Neural cell (in vitro differentiated cells): ENCODE results near the gene COL8A1. TPM values are rescaled to one million over a fixed set of nuclear protein-coding genes. Genes with fewer than 3 reads are reported as not detected.

ENCODE experiments used
- H2AFZ ChIP-seq: fragments of 200-600, 300-800 bp; sonication (generic), shearing (Covaris generic); 2 replicates; pipeline ENCODE4 v1.6.0; 2014; ENCODE audit warnings: low read depth, mild to moderate bottlenecking, antibody characterized with exemption, low read length, moderate library complexity
- H3F3A ChIP-seq: fragments of 200-600 bp; shearing (Covaris generic); 2 replicates; pipeline ENCODE4 v1.6.1; 2016; ENCODE audit warnings: mild to moderate bottlenecking, moderate library complexity, mixed read lengths, antibody characterized with exemption, low read length; ENCODE audit not compliant: insufficient read depth, poor library complexity, severe bottlenecking
- H3K27ac ChIP-seq: fragments of 200-600, 300-800 bp; sonication (generic), shearing (Covaris generic); 2 replicates; pipeline ENCODE4 v1.5.1; 2014; ENCODE audit warnings: mild to moderate bottlenecking, low read length, moderate library complexity
- H3K27me3 ChIP-seq: fragments of 300-800, 200-600 bp; sonication (generic), shearing (Covaris generic); 2 replicates; pipeline ENCODE4 v1.6.0; 2014; ENCODE audit warnings: mild to moderate bottlenecking, low read depth, low read length, moderate library complexity; ENCODE audit not compliant: insufficient read depth
- H3K36me3 ChIP-seq: fragments of 300-800, 200-600 bp; sonication (generic), shearing (Covaris generic); 2 replicates; pipeline ENCODE4 v1.5.1; 2014; ENCODE audit warnings: mild to moderate bottlenecking, antibody characterized with exemption, low read length, moderate library complexity; ENCODE audit not compliant: insufficient read depth
- H3K4me2 ChIP-seq: fragments of 300-800, 200-600 bp; sonication (generic), shearing (Covaris generic); 2 replicates; pipeline ENCODE4 v1.6.0; 2014; ENCODE audit warnings: mild to moderate bottlenecking, low read length
- H3K4me3 ChIP-seq: fragments of 300-800, 200-600 bp; sonication (generic), shearing (Covaris generic); 2 replicates; pipeline ENCODE4 v1.5.1; 2014; ENCODE audit warnings: mild to moderate bottlenecking, low read length, moderate library complexity
- H3K79me2 ChIP-seq: fragments of 200-600 bp; shearing (Covaris generic); replicated peaks from 2 replicates; pipeline ENCODE4 v1.6.0; 2014; ENCODE audit warnings: mild to moderate bottlenecking, low read length, moderate library complexity; ENCODE audit not compliant: insufficient read depth
- H3K9ac ChIP-seq: fragments of 300-800, 200-600 bp; sonication (generic), shearing (Covaris generic); 2 replicates; pipeline ENCODE4 v1.6.1; 2016; ENCODE audit warnings: mild to moderate bottlenecking, low read length, mixed read lengths
- H3K9me2 ChIP-seq: fragments of 200-600 bp; shearing (Covaris generic); 2 replicates; pipeline ENCODE4 v1.6.1; 2016; ENCODE audit warnings: mild to moderate bottlenecking, low read length, mixed read lengths; ENCODE audit not compliant: insufficient read depth
- H3K9me3 ChIP-seq: fragments of 200-600, 300-800 bp; sonication (generic), shearing (Covaris generic); 2 replicates; pipeline ENCODE4 v1.6.1; 2016; ENCODE audit warnings: mild to moderate bottlenecking, mixed run types, low read length, moderate library complexity, mixed read lengths
- H4K20me1 ChIP-seq: fragments of 200-600 bp; shearing (Covaris generic); 2 replicates; pipeline ENCODE4 v1.6.1; 2016; ENCODE audit warnings: mild to moderate bottlenecking, mixed run types; ENCODE audit not compliant: insufficient read depth
- CTCF ChIP-seq: fragments of 450-650 bp; IDR thresholded peaks from 2 replicates; pipeline ENCODE4 v1.5.1; 2014; ENCODE audit warnings: antibody characterized with exemption, mild to moderate bottlenecking, moderate library complexity; ENCODE audit not compliant: poor library complexity, severe bottlenecking
- EP300 ChIP-seq: fragments of 450-650 bp; conservative IDR thresholded peaks from 2 replicates; pipeline ENCODE4 v1.6.1; 2014; ENCODE audit warnings: antibody characterized with exemption, mild to moderate bottlenecking, moderate library complexity; ENCODE audit not compliant: poor library complexity, severe bottlenecking
- EZH2 ChIP-seq: fragments of 200-600, 300-800 bp; shearing (Covaris generic), sonication (generic); IDR thresholded peaks from 2 replicates; pipeline ENCODE4 v1.6.1; 2014; ENCODE audit warnings: antibody characterized with exemption, low read length, borderline replicate concordance, mild to moderate bottlenecking; ENCODE audit not compliant: insufficient read depth, poor library complexity, severe bottlenecking
- MXI1 ChIP-seq: fragments of 450-650 bp; conservative IDR thresholded peaks from 2 replicates; pipeline ENCODE4 v1.6.1; 2014; ENCODE audit warnings: antibody characterized with exemption, mild to moderate bottlenecking; ENCODE audit not compliant: poor library complexity, severe bottlenecking
- POLR2AphosphoS5 ChIP-seq: IDR thresholded peaks from 2 replicates; pipeline ENCODE4 v1.6.1; 2012
- RAD21 ChIP-seq: fragments of 450-650 bp; conservative IDR thresholded peaks from 2 replicates; pipeline ENCODE4 v1.6.1; 2014; ENCODE audit warnings: antibody characterized with exemption, mild to moderate bottlenecking, moderate library complexity
- REST ChIP-seq: IDR thresholded peaks from 2 replicates; pipeline ENCODE4 v1.6.1; 2012; ENCODE audit warnings: borderline replicate concordance
- SMC3 ChIP-seq: fragments of 450-650 bp; conservative IDR thresholded peaks from 2 replicates; pipeline ENCODE4 v1.6.1; 2014; ENCODE audit warnings: antibody characterized with exemption, mild to moderate bottlenecking, moderate library complexity; ENCODE audit not compliant: poor library complexity
- TAF1 ChIP-seq: IDR thresholded peaks from 2 replicates; pipeline ENCODE4 v1.6.1; 2012; ENCODE audit warnings: low read depth
- polyA plus RNA-seq: library from polyadenylated mRNA; depleted of rRNA; stranded (reverse); fragments of >200 nt; gene quantifications from 2 replicates; pipeline ENCODE4 v1.2.3, GENCODE V29; 2014

COL8A1 gene
- polyA plus RNA-seq, 1 donor from 2014 or later = 0.04 TPM

- H3K4me2 ChIP-seq = no peak overlapping the region
- H3K9ac ChIP-seq = no peak overlapping the region
- H3K27ac ChIP-seq = no peak overlapping the region
- H4K20me1 ChIP-seq = no peaks in the 10 kb centered on the region
- no peak overlapping the region for H2AFZ ChIP-seq
- H3K27me3 ChIP-seq = no peaks in the 10 kb centered on the region
- no peaks in the 10 kb centered on the region for H3K9me2 ChIP-seq
- no peaks in the 10 kb centered on the region for H3K36me3 ChIP-seq
- no peak overlapping the region for H3K4me3 ChIP-seq
- no peaks in the 10 kb centered on the region for H3F3A ChIP-seq
- H3K79me2 ChIP-seq = no peaks in the 10 kb centered on the region
- TF ChIP-seq EZH2 = no peak
- TF ChIP-seq MXI1 = no peak
- no peak for TF ChIP-seq POLR2AphosphoS5
- no peak for TF ChIP-seq TAF1
- no peak for TF ChIP-seq EP300
- no peak for TF ChIP-seq REST
- TF ChIP-seq CTCF = no peak
- TF ChIP-seq SMC3 = no peak
- TF ChIP-seq RAD21 = no peak
- no peaks in the 10 kb centered on the region for H3K9me3 ChIP-seq
Observed at GRCh38 chr3:99767291-99767690, 128.9 kb downstream of the COL8A1 start.

- Histone ChIP-seq H2AFZ (no peak overlapping the region), H3K9me3 (no peaks in the 10 kb centered on the region), H3K9ac (no peak overlapping the region), H3K79me2 (no peaks in the 10 kb centered on the region), H3K4me3 (no peak overlapping the region), H3F3A (no peaks in the 10 kb centered on the region), H3K27me3 (no peaks in the 10 kb centered on the region), H3K27ac (no peak overlapping the region), H3K9me2 (no peaks in the 10 kb centered on the region), H3K36me3 (no peaks in the 10 kb centered on the region), H4K20me1 (no peaks in the 10 kb centered on the region), H3K4me2 (no peak overlapping the region)
- TF ChIP-seq TAF1 (no peak), SMC3 (no peak), RAD21 (no peak), CTCF (no peak), POLR2AphosphoS5 (no peak)
Observed at GRCh38 chr3:99768126-99768525, 129.7 kb downstream of the COL8A1 start.
